SK-N-SH treated with all-trans-retinoic acid at 6 μM for 48 hours (cell line): Measurements from ENCODE around the gene ZNF444.

ENCODE experiments used
- GLIS3 ChIP-seq: fragments of 250-450 bp; sonication (Bioruptor Pico); IDR thresholded peaks from 2 replicates; pipeline ENCODE4 v1.5.0; 2020; ENCODE audit warnings: mild to moderate bottlenecking, moderate library complexity
- TCF4 ChIP-seq: fragments of 250-450 bp; sonication (Bioruptor Pico); IDR thresholded peaks from 2 replicates; pipeline ENCODE4 v1.8.0; 2021; ENCODE audit warnings: mild to moderate bottlenecking, moderate library complexity, borderline replicate concordance
- ZFP30 ChIP-seq: fragments of 450-650 bp; formaldehyde crosslinking; IDR thresholded peaks from 2 replicates; pipeline ENCODE4 v1.5.0; 2022; ENCODE audit warnings: mild to moderate bottlenecking, moderate library complexity
- ZNF8 ChIP-seq: fragments of 450-650 bp; formaldehyde crosslinking; IDR thresholded peaks from 2 replicates; pipeline ENCODE4 v1.5.0; 2020; ENCODE audit warnings: mild to moderate bottlenecking, moderate library complexity

- TF ChIP-seq ZFP30 (CRISPR knock-in tag) (no peak), TCF4 (CRISPR knock-in tag) (no peak), ZNF8 (CRISPR knock-in tag) (no peak), GLIS3 (CRISPR knock-in tag) (no peak)
Observed at GRCh38 chr19:56132316-56132822, 8.7 kb upstream of the ZNF444 start.
